Posterior cingulate gyrus (tissue), 11 donors: ENCODE measurements around the gene GPR61.

ENCODE experiments used
- DNase-seq, 10 donors: peaks; one replicate each; pipeline versions ENCODE4 v3.0.0 to v3.0.0-alpha.2; 2020 to 2021; ENCODE audit warnings: mixed read lengths in 3 of 10
- intact Hi-C: fragments of 100-400 bp; cut with DNase I; formaldehyde crosslinking; loops from one replicate; pipeline ENCODE4 v1.15.1; 2023

Gene GPR61

DNA sequence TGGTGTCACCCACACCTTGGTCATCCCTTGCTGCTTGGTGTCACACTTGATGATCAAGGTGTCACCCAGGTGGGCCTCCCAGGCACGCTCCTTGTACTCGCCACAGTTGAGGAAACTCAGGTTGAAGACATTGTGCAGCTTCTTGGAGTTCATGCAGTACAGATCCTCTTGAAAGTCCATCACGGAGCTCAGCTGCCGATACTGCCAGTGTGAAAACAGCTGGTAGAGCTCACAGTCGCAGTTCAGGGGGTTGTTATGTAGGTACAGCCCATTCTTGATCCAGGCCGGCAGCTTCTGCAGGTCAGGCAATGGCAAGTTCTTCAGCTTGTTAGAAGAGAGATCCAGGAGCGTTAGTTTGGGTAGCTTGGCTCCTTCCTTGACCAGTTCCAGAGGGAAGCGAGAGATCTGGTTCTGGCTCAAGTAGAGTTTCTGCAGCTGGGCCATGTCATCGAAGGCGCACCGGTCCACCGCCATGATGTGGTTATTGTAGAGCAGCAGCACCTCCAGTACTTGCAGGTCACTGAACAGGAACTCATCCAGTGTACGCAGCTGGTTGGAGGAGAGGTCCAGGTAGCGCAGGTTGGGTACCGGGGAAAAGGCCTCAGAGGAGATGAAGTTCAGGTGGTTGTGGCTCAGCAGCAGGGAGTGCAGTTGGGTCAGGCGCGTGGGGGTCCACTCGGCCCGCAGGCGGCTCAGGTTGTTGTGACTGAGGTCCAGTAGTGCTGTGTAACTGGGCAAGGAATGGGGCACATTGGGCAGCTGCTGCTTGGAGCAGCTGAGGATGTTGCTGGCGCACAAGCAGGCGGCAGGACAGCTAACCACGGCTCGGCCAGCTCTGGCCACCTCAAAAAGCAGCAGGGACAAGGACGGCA lies 31.4 kb upstream of the GPR61 start:
- DNase-seq: peak in 1 of 10 donors; percentile 84
- intact Hi-C loops: no loop called here

DNA sequence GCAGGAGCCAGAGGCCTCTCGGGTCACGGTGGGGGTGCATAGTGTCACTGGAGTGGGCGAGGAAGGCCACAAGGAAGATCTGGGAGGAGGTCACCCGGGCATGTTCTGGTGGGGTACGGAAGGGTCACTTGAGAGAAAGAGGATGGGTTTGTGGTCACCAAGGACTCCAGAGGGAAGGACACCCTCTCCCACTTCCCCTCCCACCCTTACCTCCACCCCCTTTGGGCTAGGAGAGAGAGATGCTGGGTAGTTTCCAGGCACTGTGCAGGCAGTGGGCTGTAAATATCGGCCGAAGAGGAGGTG lies 30.8 kb upstream of the GPR61 start:
- intact Hi-C loops: no loop called here
- no peak for DNase-seq

DNA sequence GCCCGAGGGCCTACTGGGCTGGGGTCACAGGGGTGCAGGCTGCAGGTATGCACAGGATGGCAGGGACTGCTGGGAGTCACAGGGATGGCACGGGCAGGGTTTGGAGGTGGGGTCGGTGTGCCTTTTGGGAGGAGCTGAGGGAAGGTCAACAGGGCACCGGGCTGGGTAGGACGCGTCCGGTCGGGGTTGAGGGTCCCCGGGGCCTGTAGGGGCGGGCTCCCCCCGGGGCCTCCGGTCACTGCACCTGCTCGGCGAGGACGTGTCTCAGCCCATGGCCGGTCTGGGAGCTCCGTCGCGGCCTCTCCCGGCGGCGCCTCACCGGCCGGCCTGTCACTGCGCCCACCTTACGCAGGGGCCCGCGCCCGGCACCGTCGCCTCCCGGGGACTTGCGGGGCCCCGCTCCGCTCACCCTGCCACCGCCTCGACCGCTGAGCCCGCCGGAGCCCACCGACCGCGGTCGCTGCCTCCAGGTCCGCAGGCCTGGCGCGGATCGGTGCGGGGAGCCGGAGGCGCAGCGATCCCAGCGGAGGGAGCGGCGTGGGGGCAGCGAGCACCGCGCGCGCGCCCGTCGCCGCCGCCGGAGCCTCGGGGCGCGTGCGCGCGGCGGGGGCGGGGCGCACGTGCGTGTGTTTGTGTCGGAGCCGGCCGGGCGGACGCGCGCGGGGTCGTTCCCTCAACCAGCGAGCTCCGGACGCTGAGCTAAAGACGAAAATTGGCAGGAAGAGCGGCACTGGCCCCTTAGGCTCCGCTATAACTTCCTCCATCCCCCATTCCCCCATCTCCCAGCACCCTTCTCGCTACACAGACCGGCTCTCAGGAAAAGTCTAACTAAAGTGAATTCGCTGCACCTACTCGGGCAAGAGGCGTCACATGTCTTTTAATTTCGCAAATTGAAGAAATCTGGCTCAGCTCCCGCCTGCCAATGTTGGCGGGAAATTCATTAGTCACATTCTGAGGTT lies 30.2 kb upstream of the GPR61 start, which contains the start of gene AMIGO1:
AMIGO1 (minus strand) TSS at position 552 of the 959 bp plus-strand sequence. CDS start 815 bp downstream, outside the sequence.
- peak in 6 of 10 donors; percentile 37 to 92 (median 72) for DNase-seq
- intact Hi-C loops: no loop called here

DNA sequence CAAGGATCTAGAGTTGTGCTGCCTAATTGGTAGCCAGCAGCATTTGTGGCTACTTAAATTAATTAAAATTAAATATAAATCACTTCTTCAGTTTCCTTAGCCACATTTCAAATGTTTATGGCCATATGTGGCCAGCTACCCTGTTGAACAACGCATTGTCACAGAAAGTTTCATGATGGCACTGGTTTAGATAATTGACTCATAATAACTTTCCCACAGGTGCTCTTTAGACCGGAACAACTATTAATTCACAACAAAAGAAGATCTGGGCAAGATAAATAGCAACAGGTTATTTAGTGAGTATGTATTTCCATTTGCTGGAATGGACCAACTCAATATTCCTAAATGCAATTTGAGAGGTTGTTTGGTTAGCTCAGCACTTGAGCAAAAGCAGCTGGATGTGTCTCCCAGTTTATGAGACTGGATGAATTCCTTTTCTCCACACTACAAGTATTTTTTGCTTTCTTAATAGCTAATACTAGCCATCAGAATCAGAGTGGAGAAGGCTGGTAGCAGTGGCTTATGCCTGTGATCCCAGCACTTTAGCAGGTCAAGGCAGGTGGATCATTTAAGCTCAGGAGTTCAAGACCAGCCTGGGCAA lies 26.5 kb upstream of the GPR61 start:
- intact Hi-C loops: no loop called here
- no peak for DNase-seq

DNA sequence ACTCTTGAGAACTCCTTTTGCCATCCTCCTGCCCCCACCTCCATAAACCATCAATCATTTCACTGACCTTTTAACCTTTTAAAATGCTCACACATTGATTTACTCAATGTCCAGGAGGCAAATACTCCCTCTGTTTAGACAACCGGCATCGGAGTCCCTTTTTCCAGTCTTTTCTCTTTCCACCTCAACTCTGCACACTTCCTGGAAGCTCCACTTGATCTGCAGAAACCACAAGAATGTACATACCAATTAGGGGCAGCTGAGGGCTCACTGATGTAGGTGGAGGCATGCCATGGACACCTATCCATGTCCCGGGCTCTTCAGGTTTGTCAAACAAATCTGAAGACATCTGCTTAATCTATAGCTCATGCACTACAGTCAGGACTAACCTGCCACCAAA lies 24.8 kb upstream of the GPR61 start:
- intact Hi-C loops: no loop called here
- DNase-seq: no peak

DNA sequence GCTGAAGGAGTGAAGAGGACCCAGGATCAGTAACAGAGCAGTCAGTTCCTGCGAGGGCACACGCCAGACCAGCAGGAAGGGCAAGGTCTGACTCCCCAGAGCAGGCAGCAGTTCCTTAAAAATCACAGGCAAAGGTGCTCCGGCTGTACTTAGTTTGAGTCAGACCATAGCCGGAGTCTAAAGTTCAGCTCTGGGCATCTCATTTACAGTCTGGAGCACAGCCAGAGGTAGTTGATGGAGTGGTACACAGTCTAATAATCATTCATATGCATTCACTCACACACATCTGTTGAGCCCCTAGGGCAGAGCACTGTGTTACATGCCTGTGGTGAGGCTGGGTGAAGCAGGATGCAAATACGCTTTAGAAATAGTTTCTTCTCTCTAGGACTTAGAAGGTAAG lies 22.8 kb upstream of the GPR61 start:
- no peak for DNase-seq
- intact Hi-C loops: no loop called here

DNA sequence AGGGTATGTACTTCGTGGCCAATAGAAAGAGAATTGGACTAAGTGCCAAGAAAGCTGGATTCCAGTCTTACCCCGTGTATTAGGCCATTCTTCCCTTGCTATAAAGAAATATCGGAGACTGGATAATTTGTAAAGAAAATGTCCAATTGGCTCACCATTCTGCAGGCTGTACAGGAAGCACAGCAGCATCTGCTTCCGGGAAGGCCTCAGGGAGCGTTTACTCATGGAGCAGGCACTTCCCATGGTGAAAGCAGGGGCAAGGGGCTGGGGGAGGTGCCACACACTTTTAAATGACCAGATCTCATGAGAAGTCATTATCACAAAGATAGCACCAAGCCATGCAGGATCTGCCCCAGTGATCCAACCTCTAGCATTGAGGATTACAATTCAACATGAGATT lies 22.3 kb upstream of the GPR61 start:
- no peak for DNase-seq
- intact Hi-C loops: no loop called here

DNA sequence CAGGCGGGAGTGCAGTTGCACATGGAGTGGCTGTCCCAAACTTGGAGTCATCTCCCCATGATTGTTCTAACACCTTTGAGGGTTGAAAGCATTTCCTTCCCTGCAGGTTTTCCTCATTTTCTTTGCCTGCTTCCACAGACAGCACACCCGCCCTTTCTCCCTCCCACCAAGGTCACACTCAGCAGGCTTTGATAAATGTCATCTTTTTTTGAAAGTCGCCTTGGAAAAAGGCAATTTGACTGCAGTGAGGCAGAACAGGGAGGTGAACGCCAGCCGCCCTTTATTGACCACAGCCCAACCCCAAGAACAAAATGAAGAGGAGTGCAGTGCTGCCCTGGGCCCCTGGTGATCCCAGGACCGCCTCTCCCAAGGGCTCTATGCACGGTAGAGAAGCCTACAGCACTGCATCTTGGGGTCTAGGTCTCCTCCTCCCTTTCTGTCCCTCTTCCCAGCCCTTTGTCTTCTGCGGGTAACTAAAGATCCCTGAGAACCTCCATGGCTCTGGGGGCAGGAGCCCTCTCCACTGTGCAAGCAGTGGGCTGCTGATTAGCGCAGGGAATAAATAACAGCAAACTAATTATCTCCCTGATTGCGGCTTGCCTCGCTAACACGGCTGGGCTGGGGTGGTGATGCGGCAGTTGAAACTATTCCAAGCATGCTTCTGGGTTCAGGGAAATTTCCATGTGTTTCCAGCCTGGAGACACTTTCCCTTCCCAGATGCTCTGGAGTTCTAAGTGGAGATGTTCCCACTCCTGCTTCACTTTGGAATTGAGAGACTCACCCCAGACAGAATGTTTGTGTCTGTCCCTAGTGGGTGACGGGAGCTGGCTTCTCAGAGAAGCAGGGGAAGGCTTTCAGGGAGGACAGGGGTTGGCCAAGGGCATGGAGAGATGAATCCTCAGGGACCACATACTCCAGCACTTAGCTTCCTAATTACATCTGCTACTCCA lies 18.4 kb upstream of the GPR61 start:
- intact Hi-C loops: no loop called here
- DNase-seq: peak in 1 of 10 donors; percentile 60

DNA sequence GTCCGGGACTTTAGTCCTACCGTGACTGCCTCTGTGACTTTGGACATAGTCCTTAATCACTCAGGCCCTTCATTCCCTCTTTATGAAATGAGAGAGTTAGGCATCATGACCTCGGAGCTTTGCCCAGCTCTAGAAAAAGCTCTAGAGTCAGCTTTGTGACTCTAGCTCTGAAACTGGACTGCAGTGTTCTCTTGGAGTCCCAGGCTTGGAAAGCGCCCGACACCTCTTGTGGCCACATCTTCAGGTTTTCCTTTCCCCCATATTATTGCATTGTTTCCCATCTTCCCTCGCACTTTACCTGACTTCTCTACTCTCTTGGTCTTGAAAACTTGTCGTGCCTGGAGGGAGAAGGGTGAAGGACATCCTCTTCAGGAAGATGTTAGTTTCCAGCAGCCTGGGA lies 17.6 kb upstream of the GPR61 start:
- intact Hi-C loops: no loop called here
- no peak for DNase-seq

DNA sequence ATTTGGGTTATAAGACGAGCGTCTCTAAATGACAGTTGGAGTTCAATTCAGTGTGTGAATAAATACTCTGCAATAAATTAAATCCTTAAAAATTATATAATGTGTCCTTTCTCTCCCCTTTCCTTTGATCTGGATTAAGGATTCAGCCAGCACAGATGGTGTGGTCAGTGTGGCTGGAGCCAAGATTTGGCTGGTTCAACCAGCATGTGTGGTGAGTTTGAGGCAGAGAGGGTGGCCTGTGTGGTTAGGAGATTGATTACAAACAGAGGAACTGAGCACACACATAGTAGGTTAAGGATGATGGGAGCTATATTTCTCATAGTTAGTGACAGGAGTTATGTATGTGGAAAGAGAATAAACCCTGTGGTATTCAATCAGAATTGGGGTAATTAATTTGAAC lies 16.0 kb upstream of the GPR61 start:
- intact Hi-C loops: no loop called here
- no peak for DNase-seq

DNA sequence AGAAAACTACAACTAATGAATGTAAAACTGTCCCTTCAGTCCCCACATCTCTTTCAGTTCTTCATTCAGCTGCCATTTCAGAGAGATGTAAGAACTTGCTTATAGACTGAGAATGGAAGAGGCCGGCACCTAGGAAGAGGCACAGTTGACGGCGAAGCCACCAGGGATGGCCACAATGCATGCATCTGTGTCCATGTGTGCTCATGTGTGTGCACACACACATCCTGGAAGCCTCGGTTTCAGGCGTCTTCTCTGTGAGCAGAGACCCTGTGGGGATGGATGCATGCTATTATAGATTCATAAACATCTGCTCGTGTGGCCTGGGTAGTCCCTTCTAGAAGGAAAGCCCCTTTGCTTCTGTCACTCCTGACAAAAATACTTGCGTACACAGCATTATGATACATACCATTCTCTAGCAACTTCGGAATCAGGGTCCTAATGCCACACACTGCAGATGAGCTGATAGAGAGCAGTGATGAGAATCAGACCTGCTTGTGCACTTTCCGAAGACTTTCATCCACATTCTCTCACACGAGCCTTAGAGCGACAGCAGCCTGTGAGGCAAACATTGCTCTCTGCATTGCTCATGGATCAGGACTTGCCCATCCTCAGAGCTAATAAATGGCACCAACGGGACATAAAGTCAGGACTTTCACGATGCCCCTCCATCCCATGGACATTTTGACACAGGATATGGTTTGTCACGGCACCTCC lies 12.4 kb upstream of the GPR61 start:
- peak in 1 of 10 donors; percentile 43 for DNase-seq
- intact Hi-C loops: no loop called here

DNA sequence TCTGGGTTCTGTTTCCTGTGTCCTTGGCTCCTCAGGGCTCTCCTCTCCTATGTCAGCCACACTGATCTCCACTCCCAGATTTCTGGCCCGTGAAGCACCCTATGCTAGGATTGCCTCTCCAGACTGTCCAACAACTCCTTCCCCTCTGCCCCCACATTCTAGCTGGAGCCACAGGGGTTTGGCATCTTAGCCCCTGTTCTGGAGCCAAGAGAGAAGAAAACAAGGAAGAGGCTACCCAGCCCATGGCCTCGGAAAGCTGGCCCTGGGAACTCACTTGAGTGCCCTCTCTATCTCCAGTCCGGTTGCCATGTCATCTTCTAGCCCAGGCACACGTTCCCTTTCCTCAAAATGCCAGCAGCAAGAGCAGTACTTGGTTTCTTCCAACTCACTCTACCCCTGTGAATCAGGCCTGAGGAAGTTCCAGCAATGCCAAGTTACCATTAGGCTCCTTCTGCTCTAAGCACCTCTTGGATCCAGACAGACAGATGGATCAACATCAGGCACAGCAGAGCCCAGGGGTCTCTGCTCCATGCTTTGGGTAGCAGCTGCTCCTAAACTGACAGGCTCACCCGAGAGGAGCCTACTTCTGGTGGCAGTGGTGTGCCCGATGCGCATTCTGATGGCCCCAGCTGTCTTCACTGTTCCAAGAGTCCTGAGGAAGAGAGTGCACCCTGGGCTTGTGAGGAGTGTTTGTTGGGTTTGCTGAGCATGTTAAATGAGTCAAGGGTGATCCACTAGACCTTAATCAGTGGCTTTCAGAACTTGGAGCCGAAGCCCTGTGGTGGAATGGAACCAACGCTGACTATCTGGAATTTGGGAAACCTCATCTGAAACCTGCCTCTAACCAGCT lies 11.6 kb upstream of the GPR61 start:
- DNase-seq: no peak
- intact Hi-C loops: no loop called here

DNA sequence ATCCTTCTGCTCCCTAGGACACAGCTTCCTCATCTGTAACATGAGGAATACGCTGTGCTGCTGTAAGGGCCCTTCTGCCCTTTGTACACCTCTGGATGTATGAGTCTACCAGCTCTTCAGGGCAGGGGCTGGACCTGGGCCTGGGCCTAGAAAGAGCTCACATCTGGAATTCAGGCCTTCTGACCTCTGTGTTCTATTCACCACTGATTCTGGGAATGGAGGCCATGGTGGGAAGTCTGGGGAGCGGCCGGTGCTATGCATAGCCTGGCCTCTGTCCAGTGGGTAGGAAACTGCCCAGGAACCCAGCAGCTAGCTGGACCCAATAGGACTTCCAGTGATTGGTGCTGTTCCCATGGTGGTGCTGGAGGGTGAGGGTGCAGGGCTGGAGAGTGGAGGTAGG lies 11.0 kb upstream of the GPR61 start:
- DNase-seq: no peak
- intact Hi-C loops: no loop called here

DNA sequence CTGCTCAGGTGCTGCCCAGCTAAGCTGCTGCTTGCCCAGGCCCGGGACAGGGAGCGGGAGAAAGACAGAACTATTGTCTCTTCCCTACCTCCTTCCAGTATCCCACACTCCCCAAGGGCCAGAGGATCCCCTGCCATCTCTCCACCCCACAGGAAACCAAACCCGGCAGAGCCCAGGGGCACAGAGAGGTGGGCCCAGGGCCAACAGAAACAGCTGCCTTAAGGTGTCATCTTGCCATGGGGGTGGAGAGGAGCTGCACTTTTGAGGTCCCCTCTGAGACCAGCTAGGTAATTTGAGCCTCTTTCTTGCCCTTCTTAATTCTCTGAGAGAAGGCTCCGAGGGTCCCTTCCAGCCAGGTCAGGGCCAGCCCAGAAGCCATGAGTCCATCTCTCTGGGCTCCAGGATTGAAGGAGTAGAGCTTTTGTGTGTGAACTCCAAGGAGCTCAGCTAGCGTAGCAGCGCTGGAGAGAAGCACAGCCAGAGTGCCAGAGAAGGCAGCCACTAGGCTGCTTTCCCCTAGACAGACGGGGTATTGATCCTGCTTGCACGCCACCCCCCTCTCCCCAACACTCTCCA lies 9.7 kb upstream of the GPR61 start:
- intact Hi-C loops: loop anchor here (10.0 kb wide), 1 partner anchor 265 kb away; no protein-coding TSS in a partner anchor
- DNase-seq: peak in 1 of 10 donors; percentile 40

DNA sequence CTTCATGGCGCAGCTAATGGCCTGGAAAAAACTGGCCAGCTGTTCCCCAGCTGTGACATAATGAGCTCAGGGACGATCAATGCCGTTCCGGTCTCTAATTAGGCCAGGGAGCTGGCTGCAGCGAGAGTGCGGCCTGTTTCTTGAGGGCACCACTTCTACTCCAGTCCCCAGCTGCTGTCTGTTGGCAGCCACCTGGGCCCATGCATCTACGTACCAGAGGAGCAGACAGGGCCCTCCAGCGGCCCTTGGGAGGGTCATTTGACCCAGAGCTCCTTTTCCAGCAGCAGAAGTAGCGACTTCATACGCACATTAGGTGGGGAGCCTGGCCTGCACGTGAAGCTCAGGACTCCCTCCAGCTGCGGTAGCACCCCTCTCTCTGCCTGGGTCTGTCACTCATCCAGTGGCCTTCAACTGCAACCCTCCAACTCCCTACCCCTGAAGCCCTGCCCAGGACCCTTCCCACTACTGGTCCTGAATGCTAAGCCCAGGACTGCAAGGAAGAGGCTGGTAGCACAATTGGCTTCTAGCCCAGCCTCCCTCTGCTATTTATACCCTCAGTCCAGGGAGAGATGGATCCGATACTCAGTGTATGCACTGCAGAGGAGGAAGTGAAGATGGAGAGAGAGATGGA lies 9.1 kb upstream of the GPR61 start:
- peak in 4 of 10 donors; percentile 58 to 91 (median 82) for DNase-seq
- intact Hi-C loops: loop anchor here (10.0 kb wide), 1 partner anchor 266 kb away; no protein-coding TSS in a partner anchor

DNA sequence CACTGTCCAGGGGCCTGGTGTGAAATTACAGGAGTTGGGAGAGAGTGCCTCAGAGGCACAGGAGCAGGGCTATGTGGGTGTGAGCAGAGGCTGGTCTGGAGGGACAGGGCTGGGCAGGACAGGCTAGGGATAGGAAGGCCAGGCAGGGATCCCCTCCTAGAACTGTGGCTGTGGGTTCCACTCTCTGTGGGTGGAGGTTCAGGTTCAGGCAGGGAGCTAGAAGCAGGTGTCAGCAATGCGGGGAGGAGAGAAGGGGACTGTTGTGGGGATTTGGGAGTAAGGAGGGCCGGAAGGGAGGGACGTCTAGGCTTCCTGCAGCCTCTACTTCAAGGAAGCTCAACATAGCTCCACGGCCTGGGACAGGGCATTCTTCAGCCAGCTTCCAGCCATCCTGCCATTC lies 8.3 kb upstream of the GPR61 start:
- DNase-seq: no peak
- intact Hi-C loops: loop anchor here (10.0 kb wide), 1 partner anchor 267 kb away; no protein-coding TSS in a partner anchor

DNA sequence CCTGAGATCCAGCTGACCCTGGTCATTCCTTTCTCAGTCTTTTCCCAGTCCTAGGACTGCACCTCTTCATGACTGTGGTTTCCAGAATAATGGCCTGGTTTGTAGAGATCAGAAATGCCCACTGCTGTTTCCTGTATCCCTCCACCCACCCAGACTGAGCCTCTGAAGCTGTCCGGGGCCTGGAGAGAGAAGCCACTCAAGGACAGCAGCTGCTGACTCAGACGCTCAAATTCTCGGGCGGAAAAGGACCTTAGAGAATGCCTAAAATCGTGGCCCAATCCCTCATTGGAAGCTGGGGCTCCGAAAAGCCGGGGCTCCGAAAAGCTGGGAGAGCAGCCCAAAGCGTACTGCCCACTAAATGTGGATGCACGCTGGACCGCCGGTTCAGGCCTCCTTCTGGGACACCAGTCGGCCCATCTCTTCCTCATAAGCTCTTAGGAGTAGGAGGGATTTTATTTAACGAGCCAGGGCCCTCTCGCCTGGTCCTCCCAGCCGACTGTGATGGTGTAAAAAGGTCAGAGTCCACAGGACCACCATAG lies 7.8 kb upstream of the GPR61 start:
- peak in 1 of 10 donors; percentile 86 for DNase-seq
- intact Hi-C loops: loop anchor here (2.0 to 10.0 kb wide), 3 partner anchors 41 to 267 kb away; partner anchors contain the start of gene PSMA5
